ENCODE results near the gene CYP39A1. TPM values are rescaled to one million over a fixed set of nuclear protein-coding genes. Genes with fewer than 3 reads are reported as not detected.

CYP39A1 gene, protein sequence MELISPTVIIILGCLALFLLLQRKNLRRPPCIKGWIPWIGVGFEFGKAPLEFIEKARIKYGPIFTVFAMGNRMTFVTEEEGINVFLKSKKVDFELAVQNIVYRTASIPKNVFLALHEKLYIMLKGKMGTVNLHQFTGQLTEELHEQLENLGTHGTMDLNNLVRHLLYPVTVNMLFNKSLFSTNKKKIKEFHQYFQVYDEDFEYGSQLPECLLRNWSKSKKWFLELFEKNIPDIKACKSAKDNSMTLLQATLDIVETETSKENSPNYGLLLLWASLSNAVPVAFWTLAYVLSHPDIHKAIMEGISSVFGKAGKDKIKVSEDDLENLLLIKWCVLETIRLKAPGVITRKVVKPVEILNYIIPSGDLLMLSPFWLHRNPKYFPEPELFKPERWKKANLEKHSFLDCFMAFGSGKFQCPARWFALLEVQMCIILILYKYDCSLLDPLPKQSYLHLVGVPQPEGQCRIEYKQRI
- total RNA-seq = 7.4 TPM

GRCh38 chr6:46652603-46653438 lies at the start of gene CYP39A1, which contains the start of gene SLC25A27:
Gene CYP39A1 (minus strand): TSS chr6:46652818. CDS start chr6:46652582, 236 bp downstream.
Gene SLC25A27 (plus strand): TSS chr6:46652975. CDS start chr6:46653193, 218 bp downstream.

GRCh38 chr6:46687619-46688097 lies 35.0 kb upstream of the CYP39A1 start, which contains the start of gene TDRD6:
Gene TDRD6 (plus strand): TSS chr6:46687885. CDS start chr6:46688129, 244 bp downstream.

Other genes starting within 250 kb of the CYP39A1 start
- gene RCAN2, start 161.4 kb downstream of the CYP39A1 start, total RNA-seq = 11.9 TPM
- gene SLC25A27, start 157 bp upstream of the CYP39A1 start, total RNA-seq = 31.8 TPM
- gene TDRD6, start 35.1 kb upstream of the CYP39A1 start, total RNA-seq = 0.82 TPM
- gene PLA2G7, start 82.6 kb upstream of the CYP39A1 start, total RNA-seq = 2.0 TPM
- gene ANKRD66, start 94.1 kb upstream of the CYP39A1 start, total RNA-seq = not detected
- gene MEP1A, start 140.6 kb upstream of the CYP39A1 start, total RNA-seq = not detected

All from metanephros (tissue), 1 donor.